ENCODE measurements around the gene FCN1. TPM values are rescaled to one million over a fixed set of nuclear protein-coding genes. Genes with fewer than 3 reads are reported as not detected.

The FCN1 gene
- total RNA-seq, 1 donor = not detected

- Histone ChIP-seq H3K4me3 (ENCODE audit: insufficient read depth, low read length) (no peak overlapping the region), H4K20me1 (ENCODE audit: insufficient read depth, low read length) (no peaks in the 10 kb centered on the region)
- peak; percentile 91 for DNase-seq (ENCODE audit: insufficient read length, low spot score, missing footprints)
Observed at GRCh38 chr9:134863941-134864820, 53.5 kb downstream of the FCN1 start.

GRCh38 chr9:134863306-134863902 lies 54.3 kb downstream of the FCN1 start:
- H4K20me1 ChIP-seq (ENCODE audit: insufficient read depth, low read length) = no peaks in the 10 kb centered on the region
- H2AFZ ChIP-seq (ENCODE audit: low read length) = no peak overlapping the region
- peaks cover 7% of the 10 kb centered on the region for H3K4me1 ChIP-seq (ENCODE audit: insufficient read depth, low read length)
- H3K36me3 ChIP-seq (ENCODE audit: insufficient read depth, low read length) = no peaks in the 10 kb centered on the region
- no peak overlapping the region for H3K4me3 ChIP-seq (ENCODE audit: insufficient read depth, low read length)
- H3K9me3 ChIP-seq (ENCODE audit: low read depth, low read length) = no peaks in the 10 kb centered on the region
- no peak for DNase-seq (ENCODE audit: insufficient read length, low spot score, missing footprints)
- H3K79me2 ChIP-seq (ENCODE audit: insufficient read depth, low read length) = no peaks in the 10 kb centered on the region
- H3K27me3 ChIP-seq (ENCODE audit: insufficient read depth, low read length) = peaks cover 6% of the 10 kb centered on the region
- no peak overlapping the region for H3K27ac ChIP-seq (ENCODE audit: low read depth, low read length)
- TF ChIP-seq, protein P1, sequence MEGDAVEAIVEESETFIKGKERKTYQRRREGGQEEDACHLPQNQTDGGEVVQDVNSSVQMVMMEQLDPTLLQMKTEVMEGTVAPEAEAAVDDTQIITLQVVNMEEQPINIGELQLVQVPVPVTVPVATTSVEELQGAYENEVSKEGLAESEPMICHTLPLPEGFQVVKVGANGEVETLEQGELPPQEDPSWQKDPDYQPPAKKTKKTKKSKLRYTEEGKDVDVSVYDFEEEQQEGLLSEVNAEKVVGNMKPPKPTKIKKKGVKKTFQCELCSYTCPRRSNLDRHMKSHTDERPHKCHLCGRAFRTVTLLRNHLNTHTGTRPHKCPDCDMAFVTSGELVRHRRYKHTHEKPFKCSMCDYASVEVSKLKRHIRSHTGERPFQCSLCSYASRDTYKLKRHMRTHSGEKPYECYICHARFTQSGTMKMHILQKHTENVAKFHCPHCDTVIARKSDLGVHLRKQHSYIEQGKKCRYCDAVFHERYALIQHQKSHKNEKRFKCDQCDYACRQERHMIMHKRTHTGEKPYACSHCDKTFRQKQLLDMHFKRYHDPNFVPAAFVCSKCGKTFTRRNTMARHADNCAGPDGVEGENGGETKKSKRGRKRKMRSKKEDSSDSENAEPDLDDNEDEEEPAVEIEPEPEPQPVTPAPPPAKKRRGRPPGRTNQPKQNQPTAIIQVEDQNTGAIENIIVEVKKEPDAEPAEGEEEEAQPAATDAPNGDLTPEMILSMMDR (IDR thresholded peaks at IDR 0.05; ENCODE audit: extremely low read depth, low read depth, low read length) = no peak
- no peak overlapping the region for H3K4me2 ChIP-seq (ENCODE audit: insufficient read depth, low read length)

More at GRCh38 chr9:134863941-134864820, 53.5 kb downstream of the FCN1 start:
- peaks cover 6% of the 10 kb centered on the region for H3K27me3 ChIP-seq (ENCODE audit: insufficient read depth, low read length)
- H3K79me2 ChIP-seq (ENCODE audit: insufficient read depth, low read length) = no peaks in the 10 kb centered on the region
- H3K4me2 ChIP-seq (ENCODE audit: insufficient read depth, low read length) = no peak overlapping the region
- no peak overlapping the region for H3K27ac ChIP-seq (ENCODE audit: low read depth, low read length)
- no peaks in the 10 kb centered on the region for H3K36me3 ChIP-seq (ENCODE audit: insufficient read depth, low read length)
- TF ChIP-seq, protein P1 (IDR thresholded peaks at IDR 0.05; ENCODE audit: extremely low read depth, low read depth, low read length) = no peak
- H3K4me1 ChIP-seq (ENCODE audit: insufficient read depth, low read length) = peaks cover 4% of the 10 kb centered on the region
- peak overlapping the region; percentile 46 for H2AFZ ChIP-seq (ENCODE audit: low read length)
- H3K9me3 ChIP-seq (ENCODE audit: low read depth, low read length) = no peaks in the 10 kb centered on the region

- no peaks in the 10 kb centered on the region for H3K36me3 ChIP-seq (ENCODE audit: insufficient read depth, low read length)
- H3K27ac ChIP-seq (ENCODE audit: low read depth, low read length) = no peak overlapping the region
- H3K9me3 ChIP-seq (ENCODE audit: low read depth, low read length) = no peaks in the 10 kb centered on the region
- H3K27me3 ChIP-seq (ENCODE audit: insufficient read depth, low read length) = peaks cover 6% of the 10 kb centered on the region
- H3K4me1 ChIP-seq (ENCODE audit: insufficient read depth, low read length) = peaks cover 12% of the 10 kb centered on the region
- H2AFZ ChIP-seq (ENCODE audit: low read length) = no peak overlapping the region
- no peak overlapping the region for H3K4me3 ChIP-seq (ENCODE audit: insufficient read depth, low read length)
- TF ChIP-seq, protein P1 (IDR thresholded peaks at IDR 0.05; ENCODE audit: extremely low read depth, low read depth, low read length) = no peak
- no peaks in the 10 kb centered on the region for H4K20me1 ChIP-seq (ENCODE audit: insufficient read depth, low read length)
- H3K79me2 ChIP-seq (ENCODE audit: insufficient read depth, low read length) = no peaks in the 10 kb centered on the region
- no peak for DNase-seq (ENCODE audit: insufficient read length, low spot score, missing footprints)
- no peak overlapping the region for H3K4me2 ChIP-seq (ENCODE audit: insufficient read depth, low read length)
Observed at GRCh38 chr9:134861595-134862334, 55.9 kb downstream of the FCN1 start.

Measured in osteoblast (primary cell).